Measurements from ENCODE around the gene PRKCZ. TPM values are rescaled to one million over a fixed set of nuclear protein-coding genes. Genes with fewer than 3 reads are reported as not detected.

Gene PRKCZ
- total RNA-seq, 2 donors from 2014 or later, result 60.7 to 67.8 TPM

- intact Hi-C loops (cut with DNase I, micrococcal nuclease), result no loop called here
- DNase-seq (no peak), ATAC-seq (no peak)
Observed at GRCh38 chr1:2232916-2233438, 182.8 kb downstream of the PRKCZ start.

- ATAC-seq (no peak), DNase-seq (no peak)
- intact Hi-C loops (cut with DNase I, micrococcal nuclease), result no loop called here
Observed at GRCh38 chr1:2233468-2233867, 183.3 kb downstream of the PRKCZ start.

GRCh38 chr1:2233997-2234761 is 184.0 kb downstream of the PRKCZ start:
- ATAC-seq, result peak; percentile 15
- peak; percentile 74 to 85 for DNase-seq
- intact Hi-C loops (cut with DNase I, micrococcal nuclease), result no loop called here

DNA sequence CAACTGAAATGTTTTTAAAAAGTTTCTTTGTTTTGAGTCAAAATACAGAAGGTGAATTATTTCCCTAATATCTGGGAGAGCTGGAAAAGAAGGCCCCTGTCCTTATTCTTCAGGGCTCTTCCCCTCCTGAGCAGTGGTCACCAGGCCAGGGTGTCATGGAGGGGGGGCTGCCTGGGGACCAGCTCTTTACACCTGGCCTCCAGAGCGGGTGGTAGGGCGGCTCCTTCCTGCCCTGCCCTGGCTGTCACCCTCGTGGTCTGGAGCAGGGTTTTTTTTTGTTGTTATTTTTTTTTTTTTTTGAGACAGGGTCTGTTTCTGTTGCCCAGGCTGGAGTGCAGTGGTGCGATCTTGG is 184.5 kb downstream of the PRKCZ start:
- DNase-seq, result no peak
- intact Hi-C loops (cut with DNase I, micrococcal nuclease), result no loop called here
- ATAC-seq, result no peak

Other genes starting within 250 kb of the PRKCZ start
- 100 to 1,000 TPM; 308 to 326 TPM for gene GNB1, start 159.3 kb upstream of the PRKCZ start, total RNA-seq
- gene CALML6, start 135.2 kb upstream of the PRKCZ start, total RNA-seq, result under 1 TPM; 0.34 to 0.50 TPM
- 1 to 10 TPM; 4.1 to 4.3 TPM for gene TMEM52, start 131.1 kb upstream of the PRKCZ start, total RNA-seq
- not detected for gene CFAP74, start 46.6 kb upstream of the PRKCZ start, total RNA-seq
- not detected for gene GABRD, start 31.1 kb upstream of the PRKCZ start, total RNA-seq
- gene FAAP20, start 144.4 kb downstream of the PRKCZ start, total RNA-seq, result 10 to 100 TPM; 28.5 to 32.6 TPM
- gene SKI, start 177.9 kb downstream of the PRKCZ start, total RNA-seq, result 10 to 100 TPM; 30.2 to 35.5 TPM